ENCODE results near the gene PARPBP.

The PARPBP gene

DNA sequence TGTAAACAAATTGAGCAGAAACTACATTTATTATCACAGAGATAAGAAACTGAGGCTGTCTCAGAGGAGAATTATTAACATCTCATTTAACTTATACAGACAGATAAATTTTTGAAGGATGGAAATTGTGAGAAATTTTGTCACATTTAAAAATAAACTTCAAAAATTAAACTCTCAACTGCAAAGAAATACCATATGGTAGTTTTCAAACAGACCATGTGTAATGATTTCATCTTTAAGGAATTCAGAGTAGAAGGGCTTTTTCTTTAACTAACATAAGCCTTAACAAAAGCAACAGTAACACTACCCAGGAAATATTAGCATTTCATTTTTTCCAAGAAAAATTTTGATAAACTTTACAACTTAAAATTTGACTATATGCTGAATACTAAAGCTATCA, 26.7 kb upstream of the PARPBP start:
- H3K9ac ChIP-seq (ENCODE audit: low read depth, low read length, poor library complexity, severe bottlenecking) = no peak overlapping the region

DNA sequence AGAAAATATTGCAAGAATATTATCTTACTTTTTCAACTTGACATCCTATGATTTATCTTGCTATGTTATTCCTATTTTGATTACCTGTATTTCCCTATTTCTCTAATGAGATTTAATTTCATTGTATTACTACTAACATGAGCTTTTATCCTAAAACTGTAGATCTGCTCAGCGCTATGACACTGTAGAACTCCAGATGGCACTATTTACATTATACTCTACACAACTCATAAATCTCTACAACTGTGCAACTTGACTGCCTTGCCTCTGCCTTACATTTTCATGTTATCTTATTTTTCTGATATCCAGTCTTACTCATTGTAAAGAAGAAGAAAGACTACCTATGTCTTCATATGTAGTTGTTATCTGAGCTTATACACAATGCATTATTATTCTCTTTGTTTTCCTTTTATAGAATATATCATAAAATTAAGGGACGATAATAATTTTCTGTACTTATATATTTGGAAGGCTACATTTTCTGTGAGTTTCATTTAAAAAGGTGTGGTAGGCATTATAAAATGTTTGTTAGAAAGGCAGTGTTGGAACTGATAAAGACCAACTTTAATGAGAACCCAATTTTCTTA, 24.2 kb upstream of the PARPBP start:
- Histone ChIP-seq H4K20me1 (ENCODE audit: insufficient read depth, low read length, poor library complexity, severe bottlenecking) (no peaks in the 10 kb centered on the region), H3K9me3 (ENCODE audit: insufficient read depth, low read depth, low read length) (no peaks in the 10 kb centered on the region), H3K27me3 (ENCODE audit: insufficient read depth, low read length, poor library complexity, severe bottlenecking) (no peaks in the 10 kb centered on the region), H2AFZ (ENCODE audit: low read length) (no peak overlapping the region), H3K4me3 (ENCODE audit: low read length, poor library complexity, severe bottlenecking) (no peak overlapping the region), H3K36me3 (ENCODE audit: insufficient read depth, low read length) (peaks cover 48% of the 10 kb centered on the region; the same call in 1 of the 2 replicates), H3K9me2 (replicated peaks; ENCODE audit: low read depth, low read length) (no peaks in the 10 kb centered on the region), H3K4me2 (ENCODE audit: low read depth, low read length, poor library complexity, severe bottlenecking) (no peak overlapping the region), H3K9ac (ENCODE audit: low read depth, low read length, poor library complexity, severe bottlenecking) (no peak overlapping the region), H3K79me2 (ENCODE audit: insufficient read depth, low read length) (no peaks in the 10 kb centered on the region), H3F3A (ENCODE audit: low read depth) (no peaks in the 10 kb centered on the region), H3K4me1 (ENCODE audit: insufficient read depth, low read length, poor library complexity, severe bottlenecking) (no peaks in the 10 kb centered on the region)
- TF ChIP-seq, protein P1, sequence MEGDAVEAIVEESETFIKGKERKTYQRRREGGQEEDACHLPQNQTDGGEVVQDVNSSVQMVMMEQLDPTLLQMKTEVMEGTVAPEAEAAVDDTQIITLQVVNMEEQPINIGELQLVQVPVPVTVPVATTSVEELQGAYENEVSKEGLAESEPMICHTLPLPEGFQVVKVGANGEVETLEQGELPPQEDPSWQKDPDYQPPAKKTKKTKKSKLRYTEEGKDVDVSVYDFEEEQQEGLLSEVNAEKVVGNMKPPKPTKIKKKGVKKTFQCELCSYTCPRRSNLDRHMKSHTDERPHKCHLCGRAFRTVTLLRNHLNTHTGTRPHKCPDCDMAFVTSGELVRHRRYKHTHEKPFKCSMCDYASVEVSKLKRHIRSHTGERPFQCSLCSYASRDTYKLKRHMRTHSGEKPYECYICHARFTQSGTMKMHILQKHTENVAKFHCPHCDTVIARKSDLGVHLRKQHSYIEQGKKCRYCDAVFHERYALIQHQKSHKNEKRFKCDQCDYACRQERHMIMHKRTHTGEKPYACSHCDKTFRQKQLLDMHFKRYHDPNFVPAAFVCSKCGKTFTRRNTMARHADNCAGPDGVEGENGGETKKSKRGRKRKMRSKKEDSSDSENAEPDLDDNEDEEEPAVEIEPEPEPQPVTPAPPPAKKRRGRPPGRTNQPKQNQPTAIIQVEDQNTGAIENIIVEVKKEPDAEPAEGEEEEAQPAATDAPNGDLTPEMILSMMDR (conservative IDR thresholded peaks at IDR 0.05; ENCODE audit: low read length) = peak; percentile 74
- no peak for TF ChIP-seq EZH2phosphoT487 (IDR thresholded peaks at IDR 0.05; ENCODE audit: borderline replicate concordance)

More for the DNA sequence above, 26.7 kb upstream of the PARPBP start:
- Histone ChIP-seq H3K36me3 (ENCODE audit: insufficient read depth, low read length) (peaks cover 38% of the 10 kb centered on the region), H3K79me2 (ENCODE audit: insufficient read depth, low read length) (no peaks in the 10 kb centered on the region), H2AFZ (ENCODE audit: low read length) (no peak overlapping the region), H3K4me3 (ENCODE audit: low read length, poor library complexity, severe bottlenecking) (no peak overlapping the region), H3K27me3 (ENCODE audit: insufficient read depth, low read length, poor library complexity, severe bottlenecking) (no peaks in the 10 kb centered on the region), H3K9me3 (ENCODE audit: insufficient read depth, low read depth, low read length) (no peaks in the 10 kb centered on the region), H3K4me1 (ENCODE audit: insufficient read depth, low read length, poor library complexity, severe bottlenecking) (no peaks in the 10 kb centered on the region), H3K9me2 (replicated peaks; ENCODE audit: low read depth, low read length) (no peaks in the 10 kb centered on the region), H4K20me1 (ENCODE audit: insufficient read depth, low read length, poor library complexity, severe bottlenecking) (no peaks in the 10 kb centered on the region), H3F3A (ENCODE audit: low read depth) (no peaks in the 10 kb centered on the region), H3K4me2 (ENCODE audit: low read depth, low read length, poor library complexity, severe bottlenecking) (no peak overlapping the region)
- TF ChIP-seq, protein P1 (conservative IDR thresholded peaks at IDR 0.05; ENCODE audit: low read length) = no peak
- no peak for TF ChIP-seq EZH2phosphoT487 (IDR thresholded peaks at IDR 0.05; ENCODE audit: borderline replicate concordance)

DNA sequence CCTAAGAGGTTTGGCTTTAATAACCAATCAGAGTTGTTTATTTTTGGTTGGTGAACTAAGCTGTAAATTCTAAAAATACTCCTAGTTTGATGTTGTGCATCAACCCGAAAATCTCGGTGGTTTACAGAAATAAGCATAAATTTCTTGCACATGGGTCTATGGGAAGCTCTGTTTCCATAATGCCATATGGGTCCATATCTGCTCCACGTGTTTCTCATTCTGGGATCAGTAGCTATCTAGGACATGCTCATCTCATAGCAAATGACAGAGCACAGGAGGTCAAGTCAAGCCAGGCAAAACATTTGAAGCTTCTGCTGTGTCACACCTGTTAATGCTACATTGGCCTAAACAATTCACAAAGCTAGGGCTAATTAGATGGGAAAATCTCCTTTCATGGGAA, 23.1 kb upstream of the PARPBP start:
- Histone ChIP-seq H3K9me3 (ENCODE audit: insufficient read depth, low read depth, low read length) (no peaks in the 10 kb centered on the region), H3K9me2 (replicated peaks; ENCODE audit: low read depth, low read length) (no peaks in the 10 kb centered on the region), H3K4me2 (ENCODE audit: low read depth, low read length, poor library complexity, severe bottlenecking) (no peak overlapping the region), H3K79me2 (ENCODE audit: insufficient read depth, low read length) (no peaks in the 10 kb centered on the region), H3K4me3 (ENCODE audit: low read length, poor library complexity, severe bottlenecking) (no peak overlapping the region), H3K27me3 (ENCODE audit: insufficient read depth, low read length, poor library complexity, severe bottlenecking) (no peaks in the 10 kb centered on the region), H3K4me1 (ENCODE audit: insufficient read depth, low read length, poor library complexity, severe bottlenecking) (no peaks in the 10 kb centered on the region), H3F3A (ENCODE audit: low read depth) (no peaks in the 10 kb centered on the region), H4K20me1 (ENCODE audit: insufficient read depth, low read length, poor library complexity, severe bottlenecking) (no peaks in the 10 kb centered on the region), H3K36me3 (ENCODE audit: insufficient read depth, low read length) (peaks cover 48% of the 10 kb centered on the region; the same call in 1 of the 2 replicates), H3K9ac (ENCODE audit: low read depth, low read length, poor library complexity, severe bottlenecking) (no peak overlapping the region), H2AFZ (ENCODE audit: low read length) (no peak overlapping the region)
- no peak for TF ChIP-seq EZH2phosphoT487 (IDR thresholded peaks at IDR 0.05; ENCODE audit: borderline replicate concordance)
- TF ChIP-seq, protein P1 (conservative IDR thresholded peaks at IDR 0.05; ENCODE audit: low read length) = no peak

Measured in Loucy (cell line).